Activated naive CD8-positive, alpha-beta T cell treated with anti-CD3 and anti-CD28 coated beads, Interleukin-2, amount 50 U/mL, for 16 hours (primary cell): Measurements from ENCODE around the gene CSF3.

Experiments
- DNase-seq: peaks from one replicate; pipeline ENCODE4 v3.0.0-alpha.2; 2020; ENCODE audit warnings: low read depth, low spot score

CSF3 gene

GRCh38 chr17:40060887-40061608 lies 45.8 kb downstream of the CSF3 start:
- DNase-seq: no peak

DNA sequence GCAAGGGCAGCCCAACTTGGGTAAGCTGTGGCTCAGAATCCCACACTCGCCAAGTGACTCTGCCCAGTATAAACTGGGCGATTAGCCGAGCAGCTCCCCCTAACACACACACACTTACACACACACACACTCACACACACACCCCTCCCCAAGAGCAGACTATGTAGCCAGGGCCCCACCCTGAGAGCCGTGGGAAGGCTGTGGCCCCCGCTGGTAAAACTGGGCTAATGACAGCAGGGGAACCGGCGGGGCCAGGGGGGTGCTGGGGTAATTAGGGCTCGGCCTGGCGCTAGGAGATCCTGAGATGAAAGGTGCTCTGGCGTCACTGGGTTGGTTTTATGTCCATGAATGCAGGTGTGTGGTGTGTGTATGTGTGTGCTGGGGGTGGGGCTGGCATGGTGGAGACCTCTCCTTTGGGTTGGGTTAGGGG lies 46.4 kb downstream of the CSF3 start:
- no peak for DNase-seq

GRCh38 chr17:40062329-40063186 lies 47.3 kb downstream of the CSF3 start, which contains the start of gene THRA:
THRA (plus strand) TSS chr17:40062965; CDS start chr17:40074489, 11,524 bp downstream.
- DNase-seq: peak; percentile 46

DNA sequence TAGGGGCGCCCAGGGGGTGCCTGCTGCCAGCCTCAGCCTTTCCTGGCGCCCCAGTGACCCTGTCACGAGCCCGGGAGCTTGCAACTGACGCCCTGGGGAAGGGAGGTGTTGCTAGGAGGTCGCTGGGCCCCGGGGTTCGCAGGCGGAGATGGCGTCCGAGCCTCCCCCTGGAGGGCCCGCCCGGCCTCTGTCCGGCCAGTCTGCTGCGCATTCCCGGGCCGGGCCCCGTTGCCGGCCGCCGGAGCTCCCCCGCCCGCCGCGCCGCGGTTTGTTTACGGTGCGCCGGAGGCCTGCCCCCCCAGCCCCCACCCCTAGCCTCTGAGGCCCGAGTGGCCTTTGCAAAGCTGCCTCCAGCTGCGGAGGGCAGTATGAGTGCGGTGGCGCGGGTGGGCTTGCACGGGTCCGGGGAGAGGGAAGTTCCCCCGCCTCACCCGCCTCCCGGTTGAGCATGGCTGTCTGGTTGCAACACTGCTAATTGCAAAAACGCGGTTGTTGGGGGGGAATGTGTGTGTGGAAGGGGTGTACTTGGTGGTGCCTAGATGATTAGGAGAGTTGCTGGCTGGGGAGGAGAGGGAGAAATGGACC lies 48.0 kb downstream of the CSF3 start:
- no peak for DNase-seq

GRCh38 chr17:40063901-40064531 lies 48.8 kb downstream of the CSF3 start:
- DNase-seq: no peak

DNA sequence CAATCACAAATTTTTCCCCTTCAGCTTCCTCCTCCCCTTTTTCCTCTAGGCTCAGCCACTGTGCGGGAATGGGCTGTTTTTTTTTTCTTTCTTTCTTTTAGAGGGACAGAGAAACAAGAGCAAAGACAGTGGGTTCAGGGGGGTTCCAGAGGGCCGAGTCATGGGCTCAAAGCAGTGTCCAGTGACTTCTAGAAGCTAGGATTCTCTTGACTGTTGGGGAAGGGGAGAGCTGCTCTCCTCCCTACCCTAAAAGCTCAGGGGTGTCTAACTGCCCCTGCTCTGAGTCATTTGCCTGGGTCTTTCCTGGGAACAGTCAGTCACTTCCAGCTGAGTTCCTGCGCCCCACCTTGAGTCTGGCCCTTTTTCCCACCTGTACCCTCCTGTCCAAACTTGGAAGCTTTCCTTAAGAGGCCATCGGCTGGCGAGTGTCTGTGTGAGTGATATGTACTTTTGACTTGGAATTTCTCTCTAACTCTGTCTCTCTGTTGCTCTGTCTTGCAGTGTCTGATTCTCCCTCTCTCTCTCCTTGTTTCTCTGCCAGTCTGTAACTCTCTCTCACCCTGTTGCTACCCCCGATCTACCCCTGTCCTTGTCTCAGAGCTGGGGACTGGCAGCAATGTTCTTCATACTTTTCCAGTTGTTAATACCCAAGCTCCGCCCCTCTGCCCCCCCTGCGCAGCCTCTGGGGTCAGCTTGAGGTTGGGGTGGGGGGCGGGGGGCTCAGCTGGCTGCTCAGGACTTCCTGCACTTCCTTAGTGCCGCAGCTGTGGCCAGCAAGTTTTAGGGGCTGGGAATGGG lies 49.9 kb downstream of the CSF3 start:
- no peak for DNase-seq

- no peak for DNase-seq
These were observed 50.7 kb downstream of the CSF3 start for GRCh38 chr17:40065769-40066510.
